Measurements from ENCODE around the gene RARRES2.

DNA sequence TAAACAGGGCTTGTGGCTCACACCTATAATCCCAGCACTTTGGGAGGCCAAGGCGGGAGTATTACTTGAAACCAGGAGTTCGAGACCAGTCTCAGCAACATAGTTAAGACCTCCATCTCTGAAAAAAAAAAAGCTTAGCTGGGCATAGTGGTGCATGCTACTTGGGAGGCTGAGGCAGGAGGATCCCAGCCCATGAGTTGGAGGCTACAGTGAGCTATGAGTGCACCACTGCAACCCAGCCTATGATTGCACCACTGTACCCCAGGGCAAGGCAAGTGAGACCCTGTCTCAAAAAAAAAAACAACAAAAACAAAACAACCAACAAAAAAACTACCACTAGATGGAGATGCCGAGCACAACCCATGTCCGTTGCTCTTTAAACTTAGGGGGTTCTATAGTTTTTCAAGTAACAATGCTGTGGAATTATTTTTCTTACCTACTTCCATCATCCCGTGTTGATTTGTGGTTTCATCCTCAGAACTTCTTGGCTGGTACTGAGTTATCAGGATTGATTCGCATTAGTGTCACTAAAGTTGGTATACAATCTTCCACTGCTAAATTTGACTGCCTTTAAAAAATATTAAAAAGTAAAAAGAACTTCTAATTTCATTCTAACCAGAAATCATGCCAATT lies 15.0 kb upstream of the RARRES2 start:
- TF ChIP-seq ISL1 (CRISPR knock-in tag; IDR thresholded peaks at IDR 0.05) (no peak), SNAI2 (CRISPR knock-in tag; IDR thresholded peaks at IDR 0.05) (no peak), ARNTL (CRISPR knock-in tag; IDR thresholded peaks at IDR 0.05; ENCODE audit: borderline replicate concordance, low read depth) (no peak), RARB (CRISPR knock-in tag; IDR thresholded peaks at IDR 0.05) (no peak), ESRRG (CRISPR knock-in tag; IDR thresholded peaks at IDR 0.05) (no peak), PPARA (CRISPR knock-in tag; IDR thresholded peaks at IDR 0.05; ENCODE audit: borderline replicate concordance) (no peak), ZFP30 (CRISPR knock-in tag; IDR thresholded peaks at IDR 0.05) (no peak), ZNF565 (CRISPR knock-in tag; conservative IDR thresholded peaks at IDR 0.05; ENCODE audit: low read depth) (no peak), ZC3H10 (CRISPR knock-in tag; IDR thresholded peaks at IDR 0.05) (no peak)
- TF ChIP-seq, protein P1, sequence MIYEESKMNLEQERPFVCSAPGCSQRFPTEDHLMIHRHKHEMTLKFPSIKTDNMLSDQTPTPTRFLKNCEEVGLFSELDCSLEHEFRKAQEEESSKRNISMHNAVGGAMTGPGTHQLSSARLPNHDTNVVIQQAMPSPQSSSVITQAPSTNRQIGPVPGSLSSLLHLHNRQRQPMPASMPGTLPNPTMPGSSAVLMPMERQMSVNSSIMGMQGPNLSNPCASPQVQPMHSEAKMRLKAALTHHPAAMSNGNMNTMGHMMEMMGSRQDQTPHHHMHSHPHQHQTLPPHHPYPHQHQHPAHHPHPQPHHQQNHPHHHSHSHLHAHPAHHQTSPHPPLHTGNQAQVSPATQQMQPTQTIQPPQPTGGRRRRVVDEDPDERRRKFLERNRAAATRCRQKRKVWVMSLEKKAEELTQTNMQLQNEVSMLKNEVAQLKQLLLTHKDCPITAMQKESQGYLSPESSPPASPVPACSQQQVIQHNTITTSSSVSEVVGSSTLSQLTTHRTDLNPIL (CRISPR knock-in tag; IDR thresholded peaks at IDR 0.05; ENCODE audit: low read depth): no peak
- TF ChIP-seq, protein P2, sequence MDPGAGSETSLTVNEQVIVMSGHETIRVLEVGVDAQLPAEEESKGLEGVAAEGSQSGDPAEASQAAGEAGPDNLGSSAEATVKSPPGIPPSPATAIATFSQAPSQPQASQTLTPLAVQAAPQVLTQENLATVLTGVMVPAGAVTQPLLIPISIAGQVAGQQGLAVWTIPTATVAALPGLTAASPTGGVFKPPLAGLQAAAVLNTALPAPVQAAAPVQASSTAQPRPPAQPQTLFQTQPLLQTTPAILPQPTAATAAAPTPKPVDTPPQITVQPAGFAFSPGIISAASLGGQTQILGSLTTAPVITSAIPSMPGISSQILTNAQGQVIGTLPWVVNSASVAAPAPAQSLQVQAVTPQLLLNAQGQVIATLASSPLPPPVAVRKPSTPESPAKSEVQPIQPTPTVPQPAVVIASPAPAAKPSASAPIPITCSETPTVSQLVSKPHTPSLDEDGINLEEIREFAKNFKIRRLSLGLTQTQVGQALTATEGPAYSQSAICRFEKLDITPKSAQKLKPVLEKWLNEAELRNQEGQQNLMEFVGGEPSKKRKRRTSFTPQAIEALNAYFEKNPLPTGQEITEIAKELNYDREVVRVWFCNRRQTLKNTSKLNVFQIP (CRISPR knock-in tag; IDR thresholded peaks at IDR 0.05; ENCODE audit: borderline replicate concordance, low read depth): no peak
- TF ChIP-seq, protein P3, sequence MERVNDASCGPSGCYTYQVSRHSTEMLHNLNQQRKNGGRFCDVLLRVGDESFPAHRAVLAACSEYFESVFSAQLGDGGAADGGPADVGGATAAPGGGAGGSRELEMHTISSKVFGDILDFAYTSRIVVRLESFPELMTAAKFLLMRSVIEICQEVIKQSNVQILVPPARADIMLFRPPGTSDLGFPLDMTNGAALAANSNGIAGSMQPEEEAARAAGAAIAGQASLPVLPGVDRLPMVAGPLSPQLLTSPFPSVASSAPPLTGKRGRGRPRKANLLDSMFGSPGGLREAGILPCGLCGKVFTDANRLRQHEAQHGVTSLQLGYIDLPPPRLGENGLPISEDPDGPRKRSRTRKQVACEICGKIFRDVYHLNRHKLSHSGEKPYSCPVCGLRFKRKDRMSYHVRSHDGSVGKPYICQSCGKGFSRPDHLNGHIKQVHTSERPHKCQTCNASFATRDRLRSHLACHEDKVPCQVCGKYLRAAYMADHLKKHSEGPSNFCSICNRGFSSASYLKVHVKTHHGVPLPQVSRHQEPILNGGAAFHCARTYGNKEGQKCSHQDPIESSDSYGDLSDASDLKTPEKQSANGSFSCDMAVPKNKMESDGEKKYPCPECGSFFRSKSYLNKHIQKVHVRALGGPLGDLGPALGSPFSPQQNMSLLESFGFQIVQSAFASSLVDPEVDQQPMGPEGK (CRISPR knock-in tag; IDR thresholded peaks at IDR 0.05; ENCODE audit: borderline replicate concordance): no peak
- TF ChIP-seq, protein P4, sequence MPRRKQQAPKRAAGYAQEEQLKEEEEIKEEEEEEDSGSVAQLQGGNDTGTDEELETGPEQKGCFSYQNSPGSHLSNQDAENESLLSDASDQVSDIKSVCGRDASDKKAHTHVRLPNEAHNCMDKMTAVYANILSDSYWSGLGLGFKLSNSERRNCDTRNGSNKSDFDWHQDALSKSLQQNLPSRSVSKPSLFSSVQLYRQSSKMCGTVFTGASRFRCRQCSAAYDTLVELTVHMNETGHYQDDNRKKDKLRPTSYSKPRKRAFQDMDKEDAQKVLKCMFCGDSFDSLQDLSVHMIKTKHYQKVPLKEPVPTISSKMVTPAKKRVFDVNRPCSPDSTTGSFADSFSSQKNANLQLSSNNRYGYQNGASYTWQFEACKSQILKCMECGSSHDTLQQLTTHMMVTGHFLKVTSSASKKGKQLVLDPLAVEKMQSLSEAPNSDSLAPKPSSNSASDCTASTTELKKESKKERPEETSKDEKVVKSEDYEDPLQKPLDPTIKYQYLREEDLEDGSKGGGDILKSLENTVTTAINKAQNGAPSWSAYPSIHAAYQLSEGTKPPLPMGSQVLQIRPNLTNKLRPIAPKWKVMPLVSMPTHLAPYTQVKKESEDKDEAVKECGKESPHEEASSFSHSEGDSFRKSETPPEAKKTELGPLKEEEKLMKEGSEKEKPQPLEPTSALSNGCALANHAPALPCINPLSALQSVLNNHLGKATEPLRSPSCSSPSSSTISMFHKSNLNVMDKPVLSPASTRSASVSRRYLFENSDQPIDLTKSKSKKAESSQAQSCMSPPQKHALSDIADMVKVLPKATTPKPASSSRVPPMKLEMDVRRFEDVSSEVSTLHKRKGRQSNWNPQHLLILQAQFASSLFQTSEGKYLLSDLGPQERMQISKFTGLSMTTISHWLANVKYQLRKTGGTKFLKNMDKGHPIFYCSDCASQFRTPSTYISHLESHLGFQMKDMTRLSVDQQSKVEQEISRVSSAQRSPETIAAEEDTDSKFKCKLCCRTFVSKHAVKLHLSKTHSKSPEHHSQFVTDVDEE (CRISPR knock-in tag; IDR thresholded peaks at IDR 0.05): no peak

Measured in SK-N-SH treated with all-trans-retinoic acid at 6 μM for 48 hours (cell line).